CD4-positive, alpha-beta T cell treated with Interleukin-17A for 4 hours (primary cell): ENCODE results near the gene ABCC2.

ENCODE experiments used
- DNase-seq: peaks from one replicate; pipeline ENCODE4 v3.0.0-alpha.2; 2020; ENCODE audit warnings: mixed read lengths

ABCC2 gene

DNA sequence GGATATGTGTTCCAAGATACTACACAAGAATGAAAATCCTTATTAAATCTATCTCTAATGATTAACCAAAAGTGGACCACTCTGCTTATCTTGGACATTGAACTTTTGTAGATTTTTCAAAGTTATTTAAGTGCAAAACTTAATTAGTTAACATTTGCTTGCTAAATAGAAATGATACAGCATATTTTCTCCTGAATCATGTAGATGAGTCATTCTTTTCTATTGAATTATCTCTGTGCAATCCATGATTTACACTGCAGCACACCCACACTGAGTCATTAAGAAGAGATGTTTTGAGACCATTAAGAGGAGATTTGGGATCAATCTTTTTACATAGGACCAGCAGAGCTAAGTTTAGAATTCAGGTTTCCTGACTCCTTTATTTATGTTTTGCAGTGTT lies 6.6 kb upstream of the ABCC2 start:
- no peak for DNase-seq

DNA sequence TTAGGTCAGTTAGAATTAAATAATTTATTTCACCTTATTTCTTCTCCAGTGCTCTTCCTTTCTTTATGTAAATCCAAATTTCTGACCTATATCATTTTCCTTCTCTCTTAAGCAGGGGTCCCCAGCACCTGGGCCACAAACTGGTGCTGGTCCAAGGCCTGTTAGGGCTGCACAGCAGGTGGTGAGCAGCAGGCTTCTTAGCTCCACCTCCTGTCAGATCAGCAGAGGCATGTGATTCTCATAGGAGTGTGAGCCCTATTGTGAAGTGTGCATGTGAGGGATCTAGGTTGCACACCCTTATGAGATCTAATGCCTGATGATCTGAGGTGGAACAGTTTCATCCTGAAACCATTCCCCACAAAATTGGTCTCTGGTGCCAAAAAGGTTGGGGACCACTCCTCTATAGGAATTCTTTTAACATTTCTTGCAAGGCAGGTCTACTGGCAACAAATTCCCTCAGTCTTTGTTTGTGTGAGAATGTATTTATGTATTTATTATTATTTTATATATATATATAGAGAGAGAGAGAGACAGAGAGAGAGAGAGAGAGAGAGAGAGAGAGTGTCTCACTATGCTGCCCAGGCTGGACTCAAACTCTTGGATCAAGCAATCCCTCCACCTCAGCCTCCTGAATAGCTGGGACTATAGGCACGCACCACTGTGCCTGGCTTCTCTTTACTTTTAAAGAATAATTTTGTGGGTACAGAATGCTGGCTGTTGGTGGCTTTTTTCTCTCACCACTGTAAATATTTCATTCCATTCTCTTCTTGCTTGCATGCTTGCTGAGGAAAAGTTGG lies 4.3 kb upstream of the ABCC2 start:
- no peak for DNase-seq

GRCh38 chr10:99779335-99779734 lies 3.1 kb upstream of the ABCC2 start:
- no peak for DNase-seq

- no peak for DNase-seq
These were observed 558 bp upstream of the ABCC2 start for GRCh38 chr10:99781734-99782429.

GRCh38 chr10:99784016-99784726 lies 1.7 kb downstream of the ABCC2 start:
- no peak for DNase-seq

- DNase-seq: no peak
These were observed 2.4 kb downstream of the ABCC2 start for GRCh38 chr10:99784727-99785441.

- no peak for DNase-seq
These were observed 3.2 kb downstream of the ABCC2 start for GRCh38 chr10:99785646-99786045.

- no peak for DNase-seq
These were observed 4.9 kb downstream of the ABCC2 start for GRCh38 chr10:99787311-99787710.

- no peak for DNase-seq
These were observed 5.5 kb downstream of the ABCC2 start for GRCh38 chr10:99787782-99788445.

DNA sequence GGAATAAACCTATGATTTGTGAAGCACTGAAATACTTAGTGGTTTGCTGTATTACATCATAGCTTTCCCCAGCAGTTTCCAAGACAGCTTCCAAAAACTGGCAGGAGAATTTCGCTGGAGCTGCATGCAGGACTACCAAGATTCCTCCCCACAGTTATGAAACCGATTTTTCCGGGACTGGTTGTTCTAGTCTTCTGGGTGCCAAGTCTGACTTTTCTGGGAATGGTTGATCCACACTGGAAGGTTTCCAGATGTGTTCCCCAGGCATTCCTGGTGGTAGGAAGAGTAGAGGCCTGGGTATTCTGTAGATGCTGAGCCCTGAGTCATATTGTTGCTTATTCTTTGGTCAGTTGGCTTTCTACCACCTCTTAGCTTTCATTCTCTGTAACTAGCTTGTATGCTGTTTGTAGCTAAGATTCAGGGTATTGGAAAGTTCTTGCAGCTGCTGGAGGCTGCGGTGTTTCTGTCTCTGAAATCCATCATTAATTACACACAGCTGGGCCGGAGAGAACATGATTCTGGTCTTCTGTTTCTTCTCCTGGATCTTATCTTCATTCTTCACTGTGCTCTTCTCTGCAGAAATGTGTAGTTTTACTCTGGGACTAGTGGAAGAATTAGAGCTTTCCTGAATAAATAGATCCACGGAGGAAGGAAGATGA lies 6.3 kb downstream of the ABCC2 start:
- DNase-seq: no peak

DNA sequence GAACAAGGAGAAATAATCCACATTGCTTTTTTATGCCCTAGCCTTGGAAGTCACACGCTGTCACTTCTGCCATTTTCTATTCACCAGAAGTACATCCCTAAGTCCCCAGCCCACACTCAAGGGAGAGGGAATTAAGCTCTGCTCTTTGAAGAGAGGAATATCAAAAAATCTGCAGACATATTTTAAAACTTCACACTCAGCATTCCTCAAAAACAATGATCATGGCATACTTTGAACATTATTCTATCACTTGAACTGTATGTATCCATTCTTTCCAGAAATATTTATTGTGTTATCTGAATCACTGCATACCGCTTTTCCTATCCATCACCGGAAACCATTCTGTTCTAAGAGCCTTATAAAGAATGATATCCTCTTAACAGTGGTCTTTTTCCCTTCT lies 9.4 kb downstream of the ABCC2 start:
- no peak for DNase-seq

DNA sequence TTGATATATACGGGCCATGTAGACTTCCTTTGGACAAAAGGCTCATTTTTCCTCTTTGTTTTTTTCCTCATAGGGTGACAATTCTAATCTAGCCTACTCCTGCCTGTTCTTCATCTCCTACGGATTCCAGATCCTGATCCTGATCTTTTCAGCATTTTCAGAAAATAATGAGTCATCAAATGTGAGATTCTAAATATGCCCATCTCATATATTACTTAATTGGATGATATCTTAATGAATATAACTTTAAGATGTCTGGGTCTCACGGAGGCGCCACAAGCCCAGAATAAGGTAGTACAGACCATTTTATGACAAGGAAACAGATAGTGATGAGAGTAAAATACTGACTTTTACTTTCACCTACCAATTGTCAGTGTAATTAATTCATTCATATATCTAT lies 11.4 kb downstream of the ABCC2 start:
- DNase-seq: no peak

DNA sequence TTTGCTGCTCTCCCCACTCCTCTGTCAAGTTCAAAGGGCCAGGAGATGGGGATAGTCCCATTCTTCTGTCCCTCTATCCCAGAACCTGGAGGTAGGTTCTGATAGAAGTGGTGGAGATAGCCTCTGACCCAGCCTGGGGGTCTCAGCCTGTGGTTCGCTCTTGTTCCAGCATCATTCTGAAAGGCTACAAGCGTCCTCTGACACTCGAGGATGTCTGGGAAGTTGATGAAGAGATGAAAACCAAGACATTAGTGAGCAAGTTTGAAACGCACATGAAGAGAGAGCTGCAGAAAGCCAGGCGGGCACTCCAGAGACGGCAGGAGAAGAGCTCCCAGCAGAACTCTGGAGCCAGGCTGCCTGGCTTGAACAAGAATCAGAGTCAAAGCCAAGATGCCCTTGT lies 14.5 kb downstream of the ABCC2 start:
- no peak for DNase-seq

DNA sequence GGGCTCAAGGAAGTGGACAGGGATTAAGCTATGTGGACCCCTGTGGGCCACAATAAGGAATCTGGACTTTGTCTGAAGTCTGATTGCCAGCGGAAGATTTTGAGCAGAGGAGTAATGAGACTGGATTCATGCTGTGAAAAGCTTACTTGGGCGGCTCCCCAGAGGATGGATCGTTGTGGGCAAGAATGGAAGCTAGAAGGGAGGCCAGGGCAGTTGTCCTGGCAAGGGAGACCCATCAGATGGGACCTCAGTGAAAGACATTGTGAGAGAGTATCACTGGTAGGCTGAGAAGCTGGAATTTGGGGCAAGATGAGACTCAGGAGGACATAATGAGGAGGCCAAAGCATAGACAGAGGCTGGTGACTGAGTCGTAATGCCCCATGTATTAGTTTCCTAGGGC lies 15.6 kb downstream of the ABCC2 start:
- DNase-seq: no peak

DNA sequence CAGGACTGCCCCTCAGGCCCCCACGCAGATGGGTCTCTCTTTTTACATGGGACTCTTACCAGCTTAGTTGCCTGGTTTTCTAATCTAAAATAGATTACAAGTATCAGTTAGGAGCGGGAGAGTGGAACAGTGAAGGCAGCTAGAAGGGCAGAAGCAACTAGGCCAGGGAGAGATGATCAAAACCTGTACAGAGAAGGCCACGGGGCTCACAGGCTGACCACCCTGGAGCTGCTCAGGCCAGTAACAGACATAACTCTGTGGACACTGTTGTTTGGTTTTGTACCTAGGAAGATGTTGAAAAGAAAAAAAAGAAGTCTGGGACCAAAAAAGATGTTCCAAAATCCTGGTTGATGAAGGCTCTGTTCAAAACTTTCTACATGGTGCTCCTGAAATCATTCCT lies 16.5 kb downstream of the ABCC2 start:
- DNase-seq: no peak

GRCh38 chr10:99799613-99800012 lies 17.2 kb downstream of the ABCC2 start:
- no peak for DNase-seq

DNA sequence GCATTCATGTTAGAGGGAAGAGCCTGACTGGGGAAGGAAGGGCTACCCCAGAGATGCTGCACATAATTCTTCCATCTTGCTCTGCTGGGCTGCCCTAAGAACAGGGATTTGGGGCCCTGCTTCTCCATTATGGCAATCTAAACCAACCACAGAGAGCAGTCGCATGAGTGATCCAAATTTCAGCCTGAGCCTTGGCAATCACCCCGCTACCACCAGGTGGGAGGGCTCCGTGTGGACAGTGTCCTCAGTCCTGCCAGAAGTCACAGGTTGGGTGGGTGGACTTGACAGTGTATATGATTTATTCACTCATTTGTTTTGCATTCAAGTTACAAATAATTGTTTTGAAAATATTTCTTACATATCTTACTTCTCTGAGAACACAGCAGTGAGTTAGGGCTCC lies 22.0 kb downstream of the ABCC2 start:
- no peak for DNase-seq

- DNase-seq: no peak
These were observed 22.8 kb downstream of the ABCC2 start for GRCh38 chr10:99805190-99805589.

DNA sequence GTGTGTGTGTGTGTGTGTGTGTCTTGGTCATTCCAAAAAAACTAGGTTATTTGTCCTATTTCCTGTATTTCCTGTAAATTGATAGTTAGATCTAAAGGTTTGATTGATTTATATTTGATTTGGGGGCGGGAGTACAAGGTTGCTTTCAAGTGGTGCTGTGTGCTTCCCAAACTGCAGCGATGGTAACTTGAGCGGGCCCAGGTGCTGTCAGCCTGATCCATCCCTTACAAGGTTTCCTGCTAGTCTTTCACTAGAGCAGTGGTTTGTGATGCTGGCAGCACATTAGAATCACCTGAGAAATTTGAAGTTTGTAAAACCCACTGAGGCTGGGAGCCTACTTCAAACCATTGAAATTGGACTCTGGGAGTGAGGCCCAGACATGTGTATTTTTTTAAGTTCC lies 23.7 kb downstream of the ABCC2 start:
- DNase-seq: no peak

GRCh38 chr10:99807786-99808185 lies 25.3 kb downstream of the ABCC2 start:
- no peak for DNase-seq

GRCh38 chr10:99808270-99808669 lies 25.8 kb downstream of the ABCC2 start:
- DNase-seq: no peak

DNA sequence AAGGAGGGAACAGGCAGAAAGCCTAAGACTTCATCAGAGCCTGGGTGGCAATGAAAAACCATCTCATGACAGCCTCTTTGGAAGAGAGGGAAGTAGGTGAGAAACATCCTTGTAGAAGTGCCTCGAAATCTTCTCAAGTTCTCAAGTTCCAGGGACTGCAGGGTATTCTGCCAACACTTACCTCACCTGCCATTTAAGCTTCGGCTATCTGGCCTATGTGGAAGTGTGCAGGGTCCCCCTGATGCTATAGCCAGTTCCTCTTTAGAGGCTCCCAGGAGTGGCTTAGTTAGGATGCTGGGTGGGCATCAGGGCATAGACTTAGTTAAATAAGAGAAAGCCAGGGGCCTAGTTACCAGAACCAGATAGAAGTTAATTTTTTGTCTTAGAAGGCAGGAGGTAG lies 27.0 kb downstream of the ABCC2 start:
- no peak for DNase-seq
